Natural killer cell (primary cell): Measurements from ENCODE around the gene SH3PXD2A. TPM values are rescaled to one million over a fixed set of nuclear protein-coding genes. Genes with fewer than 3 reads are reported as not detected.

Experiments
- ATAC-seq, 3 donors: fragments of 150-1000 bp in 2 of 3; fragments of 200-7000 bp in 1 of 3; cut with Tn5 transposase; 1 replicate in 1 of 3; 2 replicates in 2 of 3; pipeline ENCODE4 v1.10.0; 2021; ENCODE audit warnings: mild to moderate bottlenecking in 2 of 3, moderate library complexity in 2 of 3
- DNase-seq, 2 donors: peaks; one replicate each; pipeline versions ENCODE4 v3.0.0 to v3.0.0-alpha.2; 2013 to 2021; ENCODE audit warnings: mixed read lengths in 1 of 2
- H3K27ac ChIP-seq: one replicate; pipeline ENCODE4 v1.5.1; 2013; ENCODE audit warnings: mild to moderate bottlenecking, low read length
- H3K27me3 ChIP-seq: one replicate; pipeline ENCODE4 v1.6.1; 2013; ENCODE audit warnings: low read length; ENCODE audit not compliant: control insufficient read depth, insufficient read depth
- H3K36me3 ChIP-seq: one replicate; pipeline ENCODE4 v1.6.1; 2013; ENCODE audit warnings: low read length; ENCODE audit not compliant: control insufficient read depth, insufficient read depth
- H3K4me1 ChIP-seq: one replicate; pipeline ENCODE4 v1.6.1; 2013; ENCODE audit warnings: low read length; ENCODE audit not compliant: control insufficient read depth, insufficient read depth
- H3K4me3 ChIP-seq: one replicate; pipeline ENCODE4 v1.5.1; 2013; ENCODE audit warnings: low read length
- H3K9me3 ChIP-seq: one replicate; pipeline ENCODE4 v1.6.1; 2013; ENCODE audit warnings: low read length; ENCODE audit not compliant: control insufficient read depth, insufficient read depth
- H3K27ac Mint-ChIP-seq, 2 donors: one replicate each; pipeline ENCODE4 v1.8.0; 2022; ENCODE audit warnings: mild to moderate bottlenecking in 2 of 2, mixed read lengths in 2 of 2, moderate library complexity in 1 of 2
- H3K27me3 Mint-ChIP-seq, 2 donors: one replicate each; pipeline ENCODE4 v1.8.0; 2022; ENCODE audit warnings: low read depth in 2 of 2, mixed read lengths in 2 of 2
- H3K36me3 Mint-ChIP-seq: one replicate; pipeline ENCODE4 v1.8.0; 2022; ENCODE audit warnings: mixed read lengths
- H3K4me1 Mint-ChIP-seq, 2 donors: one replicate each; pipeline ENCODE4 v1.8.0; 2022; ENCODE audit warnings: mixed read lengths in 2 of 2
- H3K4me3 Mint-ChIP-seq: one replicate; pipeline ENCODE4 v1.8.0; 2022; ENCODE audit warnings: mild to moderate bottlenecking, moderate library complexity, mixed read lengths
- H3K9me3 Mint-ChIP-seq, 2 donors: one replicate each; pipeline ENCODE4 v1.8.0; 2022; ENCODE audit warnings: mixed read lengths in 2 of 2
- WGBS: methylation state at CpG from one replicate; pipeline ENCODE4 v1.1.7; 2013; ENCODE audit warnings: missing lambda C conversion rate; ENCODE audit not compliant: insufficient coverage; 5-methylcytosine and 5-hydroxymethylcytosine counted together
- intact Hi-C: fragments of 100-400 bp; cut with micrococcal nuclease; formaldehyde crosslinking; loops from one replicate; pipeline ENCODE4 v1.14.2; 2022
- total RNA-seq, 4 donors: library from RNA; stranded (reverse); fragments of 120-200 nt in 1 of 4; gene quantifications; one replicate each; pipeline versions ENCODE4 v1.2.3 to v1.2.4, GENCODE V29; 2013 to 2022
- TF ChIP-seq, protein P1 (sequence below): fragments of 200-600 bp; IDR thresholded peaks from one replicate; pipeline ENCODE4 v1.8.0; 2022; ENCODE audit warnings: antibody characterized with exemption

SH3PXD2A gene
- total RNA-seq, 3 donors from 2014 or later (not counting 1 experiment from before 2014, with no cell fraction given) = 3.3 to 7.0 (median 4.9) TPM

DNA sequence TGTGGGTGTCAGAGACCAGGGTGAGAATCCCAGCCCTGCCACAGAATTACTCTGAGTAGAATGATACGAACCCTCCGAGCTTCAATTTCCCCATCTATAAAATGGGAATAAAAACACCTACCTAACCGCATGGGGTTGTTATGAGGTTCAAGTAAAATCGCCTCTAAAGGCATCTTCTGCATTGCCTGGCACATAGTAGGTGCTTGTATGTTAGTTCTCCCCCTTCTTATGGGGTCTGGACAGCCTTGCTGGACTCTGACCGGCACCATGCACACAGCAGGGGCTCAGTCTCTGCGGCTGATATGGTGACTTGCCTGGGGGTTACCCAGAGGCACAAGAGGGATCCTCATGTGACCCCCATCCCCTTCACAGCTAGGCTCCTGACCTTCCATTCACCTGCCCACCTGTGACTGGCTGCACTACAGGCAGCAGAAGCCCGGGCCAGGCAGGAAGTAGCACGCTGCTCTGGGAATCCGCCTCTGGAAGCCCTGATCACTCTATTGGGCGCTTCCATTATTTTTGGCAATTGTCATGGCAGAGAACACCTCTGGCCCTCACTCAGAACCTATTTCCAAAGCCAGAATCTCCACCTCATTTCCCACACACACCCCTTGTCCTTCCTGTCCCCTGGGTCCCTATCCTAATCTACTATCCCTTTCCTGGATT, 6.0 kb downstream of the SH3PXD2A start:
- intact Hi-C loops = no loop called here
- H3K27me3 ChIP-seq = peaks cover 8% of the 10 kb centered on the region
- H3K9me3 ChIP-seq = no peaks in the 10 kb centered on the region
- ATAC-seq = no peak
- peaks cover 12% of the 10 kb centered on the region for H3K4me1 ChIP-seq
- H3K36me3 Mint-ChIP-seq = no peaks in the 10 kb centered on the region
- 73% methylated on average over 7 of the region's 10 CpGs for WGBS
- H3K27me3 Mint-ChIP-seq = peaks cover 28 to 29% of the 10 kb centered on the region in 2 donors
- no peaks in the 10 kb centered on the region for H3K36me3 ChIP-seq
- no peak overlapping the region for H3K4me3 ChIP-seq
- H3K9me3 Mint-ChIP-seq = no peaks in the 10 kb centered on the region
- TF ChIP-seq, protein P1, sequence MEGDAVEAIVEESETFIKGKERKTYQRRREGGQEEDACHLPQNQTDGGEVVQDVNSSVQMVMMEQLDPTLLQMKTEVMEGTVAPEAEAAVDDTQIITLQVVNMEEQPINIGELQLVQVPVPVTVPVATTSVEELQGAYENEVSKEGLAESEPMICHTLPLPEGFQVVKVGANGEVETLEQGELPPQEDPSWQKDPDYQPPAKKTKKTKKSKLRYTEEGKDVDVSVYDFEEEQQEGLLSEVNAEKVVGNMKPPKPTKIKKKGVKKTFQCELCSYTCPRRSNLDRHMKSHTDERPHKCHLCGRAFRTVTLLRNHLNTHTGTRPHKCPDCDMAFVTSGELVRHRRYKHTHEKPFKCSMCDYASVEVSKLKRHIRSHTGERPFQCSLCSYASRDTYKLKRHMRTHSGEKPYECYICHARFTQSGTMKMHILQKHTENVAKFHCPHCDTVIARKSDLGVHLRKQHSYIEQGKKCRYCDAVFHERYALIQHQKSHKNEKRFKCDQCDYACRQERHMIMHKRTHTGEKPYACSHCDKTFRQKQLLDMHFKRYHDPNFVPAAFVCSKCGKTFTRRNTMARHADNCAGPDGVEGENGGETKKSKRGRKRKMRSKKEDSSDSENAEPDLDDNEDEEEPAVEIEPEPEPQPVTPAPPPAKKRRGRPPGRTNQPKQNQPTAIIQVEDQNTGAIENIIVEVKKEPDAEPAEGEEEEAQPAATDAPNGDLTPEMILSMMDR = no peak
- no peak overlapping the region for H3K27ac Mint-ChIP-seq
- H3K4me3 Mint-ChIP-seq = no peak overlapping the region
- peaks cover 20 to 22% of the 10 kb centered on the region in 2 donors for H3K4me1 Mint-ChIP-seq
- H3K27ac ChIP-seq = no peak overlapping the region
- no peak for DNase-seq

DNA sequence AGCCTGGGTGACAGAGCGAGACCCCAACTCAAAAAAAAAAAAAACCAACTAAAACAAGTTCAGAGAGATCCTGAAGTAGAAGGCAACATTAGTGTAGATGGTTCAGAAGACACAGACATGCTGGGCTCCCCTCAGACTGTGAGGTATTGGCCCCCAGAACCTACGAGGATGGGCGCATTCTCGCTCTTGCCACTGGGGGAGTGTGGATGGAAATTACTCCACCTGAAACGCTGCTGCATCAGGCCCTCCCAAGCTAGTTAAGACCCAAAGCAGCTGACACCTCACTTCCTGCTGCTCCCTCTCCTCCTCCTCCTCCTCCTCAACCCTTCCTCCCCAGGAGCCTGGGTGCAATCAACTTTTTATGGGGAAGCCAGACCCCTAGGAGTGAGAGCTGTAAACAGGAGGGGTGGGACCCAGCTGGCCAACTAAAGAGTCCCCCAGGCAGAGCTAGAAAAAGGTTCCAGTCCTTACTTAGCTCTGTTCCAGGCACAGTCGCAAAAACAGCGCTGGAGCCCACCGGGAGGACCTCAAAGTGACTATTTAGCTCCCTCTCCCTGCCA, 7.4 kb downstream of the SH3PXD2A start:
- TF ChIP-seq, protein P1 = no peak
- Histone ChIP-seq H3K9me3 (no peaks in the 10 kb centered on the region), H3K4me3 (no peak overlapping the region), H3K27ac (no peak overlapping the region), H3K36me3 (no peaks in the 10 kb centered on the region), H3K4me1 (peaks cover 9% of the 10 kb centered on the region), H3K27me3 (no peaks in the 10 kb centered on the region)
- 57% methylated on average over 6 of the region's 8 CpGs for whole genome bisulfite sequencing
- Mint-ChIP-seq H3K36me3 (no peaks in the 10 kb centered on the region), H3K4me3 (no peak overlapping the region), H3K27ac (no peak overlapping the region), H3K27me3 (peaks cover 15% of the 10 kb centered on the region in 2 donors), H3K9me3 (no peaks in the 10 kb centered on the region), H3K4me1 (peaks cover 15 to 16% of the 10 kb centered on the region in 2 donors)
- ATAC-seq (no peak), DNase-seq (peak in 1 of 2 donors; percentile 22)
- intact Hi-C loops = no loop called here

DNA sequence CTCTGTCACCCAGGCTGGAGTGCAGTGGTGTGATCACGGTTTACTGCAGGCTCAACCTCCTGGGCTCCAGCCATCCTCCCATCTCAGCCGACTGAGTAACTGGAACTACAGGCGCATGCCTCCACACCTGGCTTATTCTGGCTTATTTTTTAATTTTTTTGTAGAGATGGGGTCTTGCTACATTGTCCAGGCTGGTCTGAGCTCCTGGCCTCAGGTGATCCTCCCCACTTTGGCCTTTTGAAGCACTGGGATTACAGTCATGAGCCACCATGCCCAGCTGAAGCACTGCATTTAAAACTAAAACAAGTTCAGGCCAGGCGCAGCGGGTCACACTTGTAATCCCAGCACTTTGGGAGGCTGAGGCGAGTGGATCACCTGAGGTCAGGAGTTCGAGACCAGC, 8.0 kb downstream of the SH3PXD2A start:
- no peak overlapping the region for H3K27ac ChIP-seq
- TF ChIP-seq, protein P1 = no peak
- no peaks in the 10 kb centered on the region for H3K27me3 ChIP-seq
- Mint-ChIP-seq H3K4me3 (no peak overlapping the region), H3K4me1 (peaks cover 15 to 16% of the 10 kb centered on the region in 2 donors), H3K9me3 (no peaks in the 10 kb centered on the region), H3K36me3 (no peaks in the 10 kb centered on the region), H3K27me3 (peaks cover 11 to 14% of the 10 kb centered on the region in 2 donors), H3K27ac (no peak overlapping the region)
- peaks cover 9% of the 10 kb centered on the region for H3K4me1 ChIP-seq
- intact Hi-C loops = no loop called here
- DNase-seq = no peak
- H3K36me3 ChIP-seq = no peaks in the 10 kb centered on the region
- no peak for ATAC-seq
- no peaks in the 10 kb centered on the region for H3K9me3 ChIP-seq
- 76% methylated on average over 5 of the region's 7 CpGs for WGBS
- no peak overlapping the region for H3K4me3 ChIP-seq
